Spinal cord (tissue), 10 donors: ENCODE measurements around the gene ZIC2. TPM values are rescaled to one million over a fixed set of nuclear protein-coding genes. Genes with fewer than 3 reads are reported as not detected.

Experiments
- DNase-seq, 6 donors: peaks; one replicate each; pipeline versions ENCODE4 v3.0.0 to v3.0.0-alpha.2; 2013 to 2015; ENCODE audit warnings: low spot score in 6 of 6, low read depth in 4 of 6
- H3K27ac ChIP-seq: one replicate; pipeline ENCODE4 v1.5.1; 2013; ENCODE audit warnings: low read depth, low read length, control low read depth
- H3K27me3 ChIP-seq: one replicate; pipeline ENCODE4 v1.6.1; 2013; ENCODE audit warnings: low read length; ENCODE audit not compliant: control insufficient read depth, insufficient read depth
- H3K36me3 ChIP-seq: one replicate; pipeline ENCODE4 v1.6.1; 2013; ENCODE audit warnings: low read length; ENCODE audit not compliant: control insufficient read depth, insufficient read depth
- H3K4me1 ChIP-seq: one replicate; pipeline ENCODE4 v1.6.1; 2013; ENCODE audit warnings: low read length; ENCODE audit not compliant: control insufficient read depth, insufficient read depth
- H3K4me3 ChIP-seq: one replicate; pipeline ENCODE4 v1.5.1; 2013; ENCODE audit warnings: low read depth, low read length, control low read depth
- H3K9me3 ChIP-seq: one replicate; pipeline ENCODE4 v1.6.1; 2013; ENCODE audit warnings: low read length; ENCODE audit not compliant: control insufficient read depth, insufficient read depth
- WGBS: methylation state at CpG from one replicate; pipeline ENCODE4 v1.1.5; 2013; ENCODE audit warnings: missing lambda C conversion rate; ENCODE audit not compliant: insufficient coverage; 5-methylcytosine and 5-hydroxymethylcytosine counted together
- polyA plus RNA-seq, 2 donors: library from polyadenylated mRNA; unstranded; fragments of 120-200 nt; gene quantifications; one replicate each; pipeline ENCODE4 v1.2.1, GENCODE V29; 2013; ENCODE audit not compliant: insufficient read length in 2 of 2
- total RNA-seq, 2 donors: library from RNA; depleted of rRNA in 1 of 2; stranded (reverse); fragments of 120-200 nt in 1 of 2; fragments of >200 nt in 1 of 2; gene quantifications; one replicate each; pipeline versions ENCODE4 v1.2.3 to v1.2.4, GENCODE V29; 2013 to 2014
- donor health status: healthy.

The ZIC2 gene
- total and polyA plus RNA-seq, 4 donors, result 23.2 to 102 (median 54.2) TPM

DNA sequence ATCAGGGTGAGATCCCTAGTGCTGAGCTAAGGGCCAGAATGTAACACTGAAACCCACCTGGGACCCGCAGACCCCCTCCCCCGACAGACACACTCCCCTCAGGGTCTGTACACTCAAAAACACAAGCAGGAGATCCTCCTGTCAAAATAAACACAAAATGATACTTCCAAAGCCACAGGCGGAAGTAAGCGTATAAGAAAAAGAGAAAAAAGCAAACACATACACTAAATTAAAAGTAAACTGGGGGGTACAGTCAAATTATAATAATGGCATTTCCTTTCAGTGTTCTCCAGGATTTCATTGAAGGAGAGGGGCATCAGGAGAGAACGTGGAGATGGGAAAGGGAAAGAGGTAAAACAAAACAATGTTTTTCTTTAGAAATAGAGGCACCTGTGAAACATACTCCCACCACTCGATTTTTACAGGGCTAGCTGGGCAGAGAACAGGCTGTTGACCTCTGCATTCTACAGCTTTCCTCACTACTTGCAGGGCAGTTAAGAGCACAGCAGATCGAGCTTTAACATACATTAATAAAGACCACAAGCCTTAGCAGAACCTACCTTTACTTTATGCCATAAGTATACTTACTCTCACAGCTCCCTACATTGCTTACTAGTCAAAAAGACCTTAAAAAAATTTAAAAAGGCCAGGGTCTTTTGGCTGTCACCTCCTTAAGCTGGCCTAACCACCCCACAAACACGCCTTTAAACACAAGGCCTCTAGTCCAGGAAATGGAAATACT, 15.3 kb upstream of the ZIC2 start:
- 59% methylated on average over 5 of the region's 8 CpGs for WGBS
- Histone ChIP-seq H3K4me3 (peak overlapping the region; percentile 4), H3K9me3 (no peaks in the 10 kb centered on the region), H3K36me3 (peaks cover 3% of the 10 kb centered on the region), H3K4me1 (peaks cover 21% of the 10 kb centered on the region), H3K27me3 (peaks cover 78% of the 10 kb centered on the region), H3K27ac (peak overlapping the region; percentile 79)
- DNase-seq, result peak in 1 of 6 donors; percentile 7

DNA sequence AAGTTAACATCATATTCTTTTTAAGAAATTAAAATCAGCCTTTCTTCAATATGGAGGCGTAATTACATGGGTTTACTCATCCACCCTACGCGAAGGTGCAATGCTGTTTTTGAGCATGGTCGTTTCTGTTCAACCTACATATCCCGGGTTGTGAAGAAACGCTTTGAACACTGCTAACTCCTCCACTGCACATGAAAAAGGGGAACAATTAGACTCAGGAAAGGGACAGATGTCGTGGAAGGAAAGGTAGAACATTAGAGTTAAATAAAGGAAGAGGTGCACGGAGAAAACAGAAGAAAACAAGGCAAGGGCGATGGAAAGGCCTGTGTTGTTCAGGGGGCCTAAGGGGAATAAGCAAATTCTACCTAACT, 14.1 kb upstream of the ZIC2 start:
- peak in 1 of 6 donors; percentile 45 for DNase-seq
- WGBS, result 52% methylated on average over 4 of the region's 9 CpGs
- Histone ChIP-seq H3K27ac (peak overlapping the region; percentile 79), H3K27me3 (peaks cover 78% of the 10 kb centered on the region), H3K4me1 (peaks cover 29% of the 10 kb centered on the region), H3K4me3 (peak overlapping the region; percentile 37), H3K9me3 (no peaks in the 10 kb centered on the region), H3K36me3 (peaks cover 3% of the 10 kb centered on the region)

DNA sequence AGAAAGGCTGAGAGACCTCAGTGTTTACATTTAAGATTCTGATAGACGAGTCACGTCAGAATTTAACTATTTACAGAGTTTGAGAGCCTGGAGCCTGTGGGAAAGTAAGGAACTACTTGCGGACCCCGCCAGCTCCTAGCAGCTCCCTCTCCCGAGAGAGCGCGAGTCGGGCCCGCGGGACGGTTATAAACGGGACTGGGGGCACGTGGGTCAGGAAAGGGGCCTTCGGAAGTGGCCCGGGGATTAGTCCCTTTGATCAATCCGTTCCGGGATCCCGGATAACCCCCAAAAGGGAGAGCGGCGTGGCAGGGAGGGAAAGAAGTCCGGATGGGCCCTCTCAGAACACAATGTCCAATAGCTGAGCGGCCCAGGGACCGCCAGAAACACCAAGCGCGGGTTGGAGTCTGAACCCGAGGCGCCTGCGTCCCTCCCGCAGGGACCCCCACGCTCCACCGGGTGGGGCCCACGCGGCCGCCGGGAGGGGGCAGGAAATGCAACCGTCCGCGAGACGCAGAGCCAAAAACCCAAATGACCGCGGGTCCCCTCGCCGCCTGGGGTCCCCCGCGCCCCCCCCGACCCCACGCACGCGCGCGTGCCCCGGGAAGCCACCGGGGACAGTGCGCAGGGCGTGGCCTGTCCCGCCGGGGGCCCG, 13.6 kb upstream of the ZIC2 start:
- Histone ChIP-seq H3K27me3 (peaks cover 78% of the 10 kb centered on the region), H3K36me3 (peaks cover 3% of the 10 kb centered on the region), H3K4me3 (peak overlapping the region; percentile 37), H3K27ac (peak overlapping the region; percentile 79), H3K9me3 (no peaks in the 10 kb centered on the region), H3K4me1 (peaks cover 29% of the 10 kb centered on the region)
- DNase-seq, result peak in 1 of 6 donors; percentile 64
- 6% methylated on average over 58 of the region's 58 CpGs for WGBS

DNA sequence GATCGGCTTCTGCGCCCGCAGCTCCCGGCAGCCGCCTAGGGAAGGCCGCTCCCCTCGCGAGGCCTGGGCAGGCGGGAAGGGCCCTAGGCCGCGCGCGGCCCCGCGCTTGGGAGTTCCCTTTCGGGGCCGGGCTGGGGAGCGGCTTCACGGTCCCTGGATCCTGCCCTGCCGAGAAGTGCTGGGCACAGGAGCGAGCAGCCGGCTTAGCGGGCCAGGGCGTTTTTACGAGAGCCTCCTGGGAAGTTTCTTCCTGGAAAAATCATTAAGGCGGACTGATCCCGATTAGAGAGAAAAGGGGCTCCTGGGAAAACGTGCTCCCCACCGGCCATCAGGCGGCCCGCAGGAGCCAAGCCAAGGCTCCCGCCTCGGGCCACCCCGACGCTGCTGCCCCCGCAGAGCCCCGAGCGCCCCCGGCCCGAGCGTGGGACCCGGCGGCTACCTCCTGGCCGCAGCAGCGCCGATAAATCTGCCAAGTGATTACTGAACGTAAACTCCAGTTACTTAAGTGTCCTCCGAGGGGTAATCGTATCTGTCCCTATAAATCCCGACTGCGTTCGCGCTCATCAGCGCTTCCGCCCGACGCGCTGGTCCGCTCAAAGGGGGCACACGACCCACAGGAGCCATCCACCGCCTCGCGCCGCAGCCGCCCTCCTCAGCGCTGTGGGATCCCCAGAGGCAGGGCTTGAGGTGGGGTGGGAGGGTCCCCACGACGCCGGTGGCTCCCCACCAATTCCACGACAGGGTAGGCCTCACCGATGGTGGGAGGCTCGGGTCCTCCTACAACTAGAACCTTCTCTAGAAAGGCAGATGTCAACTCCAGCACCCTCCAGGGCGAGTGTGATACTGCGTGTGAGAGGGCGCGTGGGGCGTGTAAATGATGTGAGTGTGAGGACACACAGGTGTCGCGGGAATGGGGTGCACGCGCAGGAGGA, 12.8 kb upstream of the ZIC2 start:
- H3K27ac ChIP-seq, result peak overlapping the region; percentile 60
- 2% methylated on average over 74 of the region's 81 CpGs for WGBS
- H3K9me3 ChIP-seq, result no peaks in the 10 kb centered on the region
- peak in 2 of 6 donors; percentile 43 to 59 for DNase-seq
- H3K4me3 ChIP-seq, result peak overlapping the region; percentile 59
- H3K4me1 ChIP-seq, result peaks cover 29% of the 10 kb centered on the region
- peaks cover 3% of the 10 kb centered on the region for H3K36me3 ChIP-seq
- peaks cover 83% of the 10 kb centered on the region for H3K27me3 ChIP-seq

DNA sequence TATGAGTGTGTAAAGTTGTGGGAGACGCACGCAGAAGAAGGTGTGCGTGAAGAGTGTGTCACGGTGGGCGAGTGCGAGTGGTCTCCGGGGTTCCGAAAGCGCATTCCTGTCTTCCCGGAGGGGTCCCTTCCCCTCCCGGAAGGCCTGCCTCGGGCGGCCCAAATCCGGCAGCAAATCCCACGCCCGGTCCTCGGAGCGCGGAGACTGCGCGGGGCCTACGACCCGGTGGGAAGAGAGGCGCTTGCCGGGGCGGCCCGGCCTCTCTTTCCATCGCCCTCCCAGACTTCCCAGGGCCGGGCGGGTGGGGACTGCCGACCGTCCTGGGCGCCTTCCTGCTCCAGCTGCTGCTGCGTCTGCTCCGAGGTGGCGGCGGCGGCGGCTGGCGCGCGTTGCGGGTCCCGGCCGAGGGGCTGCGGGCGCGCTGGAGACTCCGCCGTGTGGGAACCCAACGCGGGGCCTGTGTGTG, 12.1 kb upstream of the ZIC2 start:
- Histone ChIP-seq H3K9me3 (no peaks in the 10 kb centered on the region), H3K4me1 (peaks cover 29% of the 10 kb centered on the region), H3K27ac (peak overlapping the region; percentile 60), H3K27me3 (peaks cover 83% of the 10 kb centered on the region), H3K4me3 (peak overlapping the region; percentile 59), H3K36me3 (peaks cover 3% of the 10 kb centered on the region)
- DNase-seq, result no peak
- WGBS, result 3% methylated on average over 52 of the region's 52 CpGs

DNA sequence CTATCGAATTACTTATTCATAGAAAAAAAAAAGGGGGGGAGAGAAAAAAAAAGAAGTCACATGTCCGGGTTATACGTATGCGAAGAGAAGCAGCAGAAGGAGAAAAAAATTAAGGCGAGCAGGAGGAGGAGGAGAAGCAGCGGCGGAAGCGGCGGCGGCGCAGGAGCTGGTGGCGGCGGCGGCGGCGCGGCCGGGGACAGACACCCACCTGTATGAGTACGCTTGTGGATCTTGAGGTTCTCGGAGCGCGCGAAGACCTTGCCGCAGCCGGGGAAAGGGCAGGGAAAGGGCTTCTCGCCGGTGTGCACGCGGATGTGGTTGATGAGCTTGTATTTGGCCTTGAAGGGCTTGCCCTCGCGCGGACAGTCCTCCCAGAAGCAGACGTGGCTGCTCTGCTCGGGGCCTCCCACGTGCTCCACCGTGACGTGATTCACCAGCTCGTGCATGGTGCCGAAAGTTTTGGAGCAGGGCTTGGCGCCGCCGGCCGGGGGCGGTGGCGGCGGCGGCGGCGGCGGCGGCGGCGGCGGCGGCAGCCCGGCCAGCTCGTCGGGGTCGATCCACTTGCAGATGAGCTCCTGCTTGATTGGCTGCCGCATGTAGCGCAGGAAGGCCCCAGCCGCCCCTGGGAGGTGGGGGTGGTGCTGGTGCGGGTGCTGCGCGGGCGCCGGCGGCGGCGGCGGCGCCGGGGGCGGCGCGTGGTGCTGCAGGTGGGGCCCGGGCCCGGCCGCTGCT, 11.5 kb upstream of the ZIC2 start:
- H3K27me3 ChIP-seq, result peaks cover 83% of the 10 kb centered on the region
- H3K27ac ChIP-seq, result peak overlapping the region; percentile 64
- no peaks in the 10 kb centered on the region for H3K9me3 ChIP-seq
- DNase-seq, result peak in 1 of 6 donors; percentile 43
- peaks cover 34% of the 10 kb centered on the region for H3K4me1 ChIP-seq
- WGBS, result under 1% methylated on average over 75 of the region's 79 CpGs
- H3K4me3 ChIP-seq, result peak overlapping the region; percentile 59
- peaks cover 3% of the 10 kb centered on the region for H3K36me3 ChIP-seq

DNA sequence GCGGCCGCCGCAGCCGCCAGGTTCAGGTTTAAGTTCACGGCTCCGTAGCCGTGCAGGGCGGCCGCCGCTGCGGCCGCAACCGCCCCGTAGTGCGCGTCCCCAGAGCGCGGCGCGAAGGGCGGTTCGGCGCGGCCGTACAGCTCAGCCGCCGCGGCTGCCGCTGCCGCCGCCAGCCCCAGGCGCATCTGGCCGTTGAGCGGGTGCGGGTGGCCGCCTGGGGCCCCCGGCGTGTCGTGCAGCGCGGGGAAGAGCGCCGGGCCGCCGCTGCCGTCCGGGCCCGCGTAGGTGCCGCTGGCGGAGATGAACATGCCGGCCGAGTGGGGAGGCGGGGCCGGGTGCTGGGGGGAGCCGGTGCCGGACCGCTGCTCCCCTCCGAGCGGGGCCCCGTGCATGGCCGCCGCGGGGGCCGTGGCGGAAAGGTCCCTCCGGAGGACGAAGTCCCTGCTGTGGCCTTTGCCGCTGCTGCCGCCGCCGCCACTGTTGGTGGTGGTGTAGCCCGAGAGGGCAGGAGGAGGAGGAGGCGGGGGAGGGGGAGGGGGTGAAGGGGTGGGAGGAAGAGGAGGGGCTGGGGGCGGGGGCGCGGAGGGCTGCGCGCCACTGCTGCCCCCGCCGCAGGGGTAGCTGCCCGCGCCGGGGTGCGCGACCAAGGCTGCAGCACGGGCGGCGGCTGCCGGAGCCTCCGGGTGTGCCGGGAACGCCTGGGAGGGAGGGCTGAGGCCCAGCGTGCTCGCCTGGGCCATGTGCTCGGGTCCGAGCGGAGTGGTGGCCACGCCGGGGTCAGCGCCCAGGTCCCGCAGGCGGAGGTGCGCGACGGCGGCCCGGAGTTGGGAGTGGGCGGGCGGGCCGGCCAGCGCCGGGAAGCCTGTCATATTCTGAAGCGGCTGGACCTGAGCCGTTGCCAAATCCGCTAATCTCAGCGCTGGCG, 10.7 kb upstream of the ZIC2 start:
- H3K9me3 ChIP-seq, result no peaks in the 10 kb centered on the region
- peaks cover 3% of the 10 kb centered on the region for H3K36me3 ChIP-seq
- peak overlapping the region; percentile 75 for H3K27ac ChIP-seq
- DNase-seq, result peak in 2 of 6 donors; percentile 26 to 70
- under 1% methylated on average over 111 of the region's 118 CpGs for WGBS
- peak overlapping the region; percentile 37 for H3K4me3 ChIP-seq
- peaks cover 37% of the 10 kb centered on the region for H3K4me1 ChIP-seq
- H3K27me3 ChIP-seq, result peaks cover 84% of the 10 kb centered on the region

DNA sequence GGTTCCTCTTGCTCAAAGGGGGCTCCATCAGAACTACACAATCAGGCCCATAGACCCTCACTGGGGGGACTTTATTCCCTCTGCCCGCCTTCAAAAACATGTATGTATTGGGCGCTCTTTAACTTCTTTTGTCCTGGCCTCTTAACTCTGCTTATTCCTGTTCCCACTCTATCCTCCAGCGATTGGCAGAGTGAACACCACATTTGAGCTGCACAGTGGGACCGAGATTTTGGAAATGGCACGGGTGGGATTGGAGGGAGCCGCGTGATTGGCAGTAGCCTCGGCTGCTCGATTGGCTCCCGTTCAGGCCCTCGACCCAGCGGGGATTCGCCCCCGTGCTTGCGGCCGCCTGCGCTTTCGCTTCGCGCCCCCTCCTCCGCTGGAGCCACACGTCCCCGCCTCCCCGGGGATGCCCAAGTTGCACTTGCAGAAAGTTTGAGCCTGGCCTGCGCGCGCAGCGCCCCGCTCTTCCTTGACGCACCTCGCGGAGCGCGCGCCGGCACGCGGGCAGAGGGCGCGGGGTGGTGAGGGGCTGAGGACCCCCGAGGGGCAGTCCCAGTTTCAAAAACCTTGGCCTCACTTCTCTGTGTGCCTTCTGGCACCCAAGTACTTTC, 9.9 kb upstream of the ZIC2 start, which contains the start of gene ZIC5:
Gene ZIC5, minus strand, starts transcription at position 192 of the 614 bp plus-strand sequence. Its CDS starts 164 bp downstream, at position 28.
- peaks cover 90% of the 10 kb centered on the region for H3K27me3 ChIP-seq
- WGBS, result 0% methylated on average over 36 of the region's 41 CpGs
- peaks cover 3% of the 10 kb centered on the region for H3K36me3 ChIP-seq
- peak within 1 kb of the TSS; percentile 37 for H3K4me3 ChIP-seq
- no peaks in the 10 kb centered on the region for H3K9me3 ChIP-seq
- DNase-seq, result peak in 2 of 6 donors; percentile 74 to 92
- peak within 1 kb of the TSS; percentile 75 for H3K27ac ChIP-seq
- peaks cover 36% of the 10 kb centered on the region for H3K4me1 ChIP-seq
